Esophagus muscularis mucosa (tissue), 3 donors: ENCODE measurements around the gene PRKAR1B.

Experiments used
- CTCF ChIP-seq, 3 experiments: fragments of 200-600 bp in 2 of 3; fragments of 450-650 bp in 1 of 3; sonication (generic) in 2 of 3; IDR thresholded peaks; one replicate each; pipeline ENCODE4 v1.5.1; 2017 to 2019; ENCODE audit warnings: antibody characterized with exemption in 3 of 3, mild to moderate bottlenecking in 2 of 3, moderate library complexity in 1 of 3
- POLR2A ChIP-seq: fragments of 450-650 bp; IDR thresholded peaks from one replicate; pipeline ENCODE4 v1.6.1; 2017; ENCODE audit warnings: antibody characterized with exemption, moderate library complexity, mild to moderate bottlenecking, low read depth
- POLR2AphosphoS5 ChIP-seq, 2 donors: sonication (generic); formaldehyde crosslinking; IDR thresholded peaks; one replicate each; pipeline ENCODE4 v1.6.1; 2017; ENCODE audit warnings: antibody characterized with exemption in 2 of 2

GRCh38 chr7:676972-677385 lies 50.1 kb downstream of the PRKAR1B start:
- TF ChIP-seq POLR2A (no peak), CTCF (IDR thresholded peaks at IDR 0.05) (no peak), POLR2AphosphoS5 (IDR thresholded peaks at IDR 0.05) (no peak)
